Measurements from ENCODE around the gene NDUFAB1.

NDUFAB1 gene

DNA sequence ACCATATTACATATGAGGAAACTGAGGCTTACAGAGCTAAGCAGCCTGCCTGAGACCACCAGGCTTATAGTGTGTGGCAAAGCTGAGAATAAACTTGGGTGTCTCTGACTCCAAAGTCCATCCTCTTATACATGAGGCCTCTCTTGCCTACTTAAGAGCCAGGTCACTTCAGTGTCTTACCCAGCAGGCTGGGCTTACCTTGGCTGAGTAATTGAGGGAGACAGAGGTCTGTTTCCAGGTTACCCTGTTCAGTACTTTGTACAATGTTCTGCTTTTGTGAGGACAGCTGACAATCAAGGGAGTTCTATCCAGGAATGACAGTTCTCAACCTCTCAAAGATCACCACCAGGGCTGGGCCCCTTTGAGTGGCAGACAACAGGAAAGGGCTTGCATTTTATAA lies 14.4 kb downstream of the NDUFAB1 start:
- CTCF ChIA-PET: interaction anchor here (1.1 to 1.5 kb wide), 2 partner anchors 10 to 15 kb away, joined by 3 to 8 read pairs; partner anchors contain the start of gene NDUFAB1
- H3K36me3 ChIP-seq (ENCODE audit: control insufficient read depth in 2 of 2, insufficient read depth in 1 of 2, low read length in 2 of 2): peaks cover 23 to 74% of the 10 kb centered on the region in 2 experiments; a peak in 2 of 3 replicates
- TF ChIP-seq, protein P1, sequence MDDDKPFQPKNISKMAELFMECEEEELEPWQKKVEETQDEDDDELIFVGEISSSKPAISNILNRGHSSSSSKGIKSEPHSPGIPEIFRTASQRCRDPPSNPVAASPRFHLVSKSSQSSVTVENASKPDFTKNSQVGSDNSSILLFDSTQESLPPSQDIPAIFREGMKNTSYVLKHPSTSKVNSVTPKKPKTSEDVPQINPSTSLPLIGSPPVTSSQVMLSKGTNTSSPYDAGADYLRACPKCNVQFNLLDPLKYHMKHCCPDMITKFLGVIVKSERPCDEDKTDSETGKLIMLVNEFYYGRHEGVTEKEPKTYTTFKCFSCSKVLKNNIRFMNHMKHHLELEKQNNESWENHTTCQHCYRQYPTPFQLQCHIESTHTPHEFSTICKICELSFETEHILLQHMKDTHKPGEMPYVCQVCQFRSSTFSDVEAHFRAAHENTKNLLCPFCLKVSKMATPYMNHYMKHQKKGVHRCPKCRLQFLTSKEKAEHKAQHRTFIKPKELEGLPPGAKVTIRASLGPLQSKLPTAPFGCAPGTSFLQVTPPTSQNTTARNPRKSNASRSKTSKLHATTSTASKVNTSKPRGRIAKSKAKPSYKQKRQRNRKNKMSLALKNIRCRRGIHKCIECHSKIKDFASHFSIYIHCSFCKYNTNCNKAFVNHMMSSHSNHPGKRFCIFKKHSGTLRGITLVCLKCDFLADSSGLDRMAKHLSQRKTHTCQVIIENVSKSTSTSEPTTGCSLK (tag by site-specific recombination; IDR thresholded peaks at IDR 0.05): no peak
- TF ChIP-seq ZNF2 (tag by site-specific recombination; IDR thresholded peaks at IDR 0.05): no peak
- TF ChIP-seq ZNF416 (tag by site-specific recombination; IDR thresholded peaks at IDR 0.05): no peak
- TF ChIP-seq, protein P2, sequence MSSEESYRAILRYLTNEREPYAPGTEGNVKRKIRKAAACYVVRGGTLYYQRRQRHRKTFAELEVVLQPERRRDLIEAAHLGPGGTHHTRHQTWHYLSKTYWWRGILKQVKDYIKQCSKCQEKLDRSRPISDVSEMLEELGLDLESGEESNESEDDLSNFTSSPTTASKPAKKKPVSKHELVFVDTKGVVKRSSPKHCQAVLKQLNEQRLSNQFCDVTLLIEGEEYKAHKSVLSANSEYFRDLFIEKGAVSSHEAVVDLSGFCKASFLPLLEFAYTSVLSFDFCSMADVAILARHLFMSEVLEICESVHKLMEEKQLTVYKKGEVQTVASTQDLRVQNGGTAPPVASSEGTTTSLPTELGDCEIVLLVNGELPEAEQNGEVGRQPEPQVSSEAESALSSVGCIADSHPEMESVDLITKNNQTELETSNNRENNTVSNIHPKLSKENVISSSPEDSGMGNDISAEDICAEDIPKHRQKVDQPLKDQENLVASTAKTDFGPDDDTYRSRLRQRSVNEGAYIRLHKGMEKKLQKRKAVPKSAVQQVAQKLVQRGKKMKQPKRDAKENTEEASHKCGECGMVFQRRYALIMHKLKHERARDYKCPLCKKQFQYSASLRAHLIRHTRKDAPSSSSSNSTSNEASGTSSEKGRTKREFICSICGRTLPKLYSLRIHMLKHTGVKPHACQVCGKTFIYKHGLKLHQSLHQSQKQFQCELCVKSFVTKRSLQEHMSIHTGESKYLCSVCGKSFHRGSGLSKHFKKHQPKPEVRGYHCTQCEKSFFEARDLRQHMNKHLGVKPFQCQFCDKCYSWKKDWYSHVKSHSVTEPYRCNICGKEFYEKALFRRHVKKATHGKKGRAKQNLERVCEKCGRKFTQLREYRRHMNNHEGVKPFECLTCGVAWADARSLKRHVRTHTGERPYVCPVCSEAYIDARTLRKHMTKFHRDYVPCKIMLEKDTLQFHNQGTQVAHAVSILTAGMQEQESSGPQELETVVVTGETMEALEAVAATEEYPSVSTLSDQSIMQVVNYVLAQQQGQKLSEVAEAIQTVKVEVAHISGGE (tag by site-specific recombination; conservative IDR thresholded peaks at IDR 0.05; ENCODE audit: low read depth): no peak
- no peaks in the 10 kb centered on the region for H3K9me3 ChIP-seq (ENCODE audit: control insufficient read depth, insufficient read depth, low read depth, low read length)
- no peaks in the 10 kb centered on the region for H3K4me1 ChIP-seq (ENCODE audit: control insufficient read depth, insufficient read depth, low read length)
- POLR2A ChIA-PET: interaction anchor here (0.6 to 1.5 kb wide), 2 partner anchors 15 to 294 kb away, joined by 3 to 5 read pairs; no protein-coding TSS in a partner anchor
- no peak overlapping the region for H3K27ac ChIP-seq (ENCODE audit: extremely low read depth, low read depth, low read length)
- no peak overlapping the region for H3K4me3 ChIP-seq (ENCODE audit: low read depth, low read length)

DNA sequence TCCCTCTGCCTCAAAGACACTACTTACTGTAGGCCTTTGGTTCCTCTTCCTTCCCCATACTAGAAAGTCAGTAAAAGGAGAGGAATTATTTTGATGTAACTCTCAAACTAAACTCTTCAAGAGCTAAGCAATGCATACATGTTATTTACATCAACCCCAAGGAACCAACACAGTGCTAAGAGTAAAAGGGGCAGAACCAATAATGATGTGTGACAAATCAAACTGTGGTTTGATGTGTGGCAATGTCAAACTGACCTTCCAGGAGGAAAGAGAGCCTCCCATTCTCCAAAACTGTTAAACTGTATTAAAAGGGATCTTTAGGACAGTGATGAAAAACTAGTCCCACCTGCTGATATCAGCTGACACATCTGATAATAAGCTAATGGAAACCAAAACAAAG lies 15.7 kb downstream of the NDUFAB1 start:
- CTCF ChIA-PET: interaction anchor here (1.0 kb wide), 1 partner anchor 16 kb away, joined by 3 read pairs; no protein-coding TSS in a partner anchor
- no peak for TF ChIP-seq ZFHX2 (tag by site-specific recombination; conservative IDR thresholded peaks at IDR 0.05)
- TF ChIP-seq, protein P2 (tag by site-specific recombination; conservative IDR thresholded peaks at IDR 0.05; ENCODE audit: low read depth): peak; percentile 48; the same call in 1 of the 2 replicates
- no peak for TF ChIP-seq ZNF549 (tag by site-specific recombination; IDR thresholded peaks at IDR 0.05)
- no peak for TF ChIP-seq IKZF3 (tag by site-specific recombination; IDR thresholded peaks at IDR 0.05)

DNA sequence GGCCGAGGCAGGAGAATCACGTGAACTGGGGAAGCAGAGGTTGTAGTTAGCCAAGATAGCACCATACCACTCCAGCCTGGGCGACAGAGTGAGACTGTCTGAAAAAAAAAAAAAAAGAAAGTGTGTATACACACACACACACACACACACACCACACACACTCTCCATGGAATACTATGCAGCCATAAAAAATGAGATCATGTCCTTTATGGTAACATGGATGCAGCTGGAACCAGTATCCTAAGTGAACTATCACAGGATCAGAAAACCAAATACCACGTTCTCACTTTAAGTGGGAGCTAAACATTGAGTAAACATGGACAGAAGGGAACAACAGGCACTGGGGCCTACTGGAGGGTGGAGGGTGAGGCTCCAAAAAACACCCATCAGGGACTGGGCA lies 16.7 kb downstream of the NDUFAB1 start:
- no peak overlapping the region for H3K4me3 ChIP-seq (ENCODE audit: low read depth, low read length)
- H3K4me1 ChIP-seq (ENCODE audit: control insufficient read depth, insufficient read depth, low read length): no peaks in the 10 kb centered on the region
- H3K36me3 ChIP-seq (ENCODE audit: control insufficient read depth in 2 of 2, insufficient read depth in 1 of 2, low read length in 2 of 2): peaks cover 6 to 71% of the 10 kb centered on the region in 2 experiments; a peak in 2 of 3 replicates
- CTCF ChIA-PET: no interaction called here
- no peak overlapping the region for H3K27ac ChIP-seq (ENCODE audit: extremely low read depth, low read depth, low read length)
- POLR2A ChIA-PET: interaction anchor here (0.7 to 1.9 kb wide), 2 partner anchors 22 to 613 kb away, joined by 4 read pairs; partner anchors contain the start of genes EARS2 and UBFD1
- H3K9me3 ChIP-seq (ENCODE audit: control insufficient read depth, insufficient read depth, low read depth, low read length): no peaks in the 10 kb centered on the region
- TF ChIP-seq ZNF510 (tag by site-specific recombination; IDR thresholded peaks at IDR 0.05; ENCODE audit: insufficient replicate concordance) (no peak), ZNF404 (tag by site-specific recombination; IDR thresholded peaks at IDR 0.05) (no peak), OSR2 (tag by site-specific recombination; IDR thresholded peaks at IDR 0.05) (no peak), ZNF146 (tag by site-specific recombination; IDR thresholded peaks at IDR 0.05) (peak; percentile 100), ZNF521 (tag by site-specific recombination; IDR thresholded peaks at IDR 0.05) (no peak), KLF1 (tag by site-specific recombination; IDR thresholded peaks at IDR 0.05) (no peak), ZNF132 (tag by site-specific recombination; IDR thresholded peaks at IDR 0.05; ENCODE audit: borderline replicate concordance) (no peak), ZNF221 (tag by site-specific recombination; IDR thresholded peaks at IDR 0.05; ENCODE audit: borderline replicate concordance) (no peak), ZIC2 (tag by site-specific recombination; IDR thresholded peaks at IDR 0.05) (no peak), ZNF155 (tag by site-specific recombination; IDR thresholded peaks at IDR 0.05) (no peak)
- TF ChIP-seq, protein P3, sequence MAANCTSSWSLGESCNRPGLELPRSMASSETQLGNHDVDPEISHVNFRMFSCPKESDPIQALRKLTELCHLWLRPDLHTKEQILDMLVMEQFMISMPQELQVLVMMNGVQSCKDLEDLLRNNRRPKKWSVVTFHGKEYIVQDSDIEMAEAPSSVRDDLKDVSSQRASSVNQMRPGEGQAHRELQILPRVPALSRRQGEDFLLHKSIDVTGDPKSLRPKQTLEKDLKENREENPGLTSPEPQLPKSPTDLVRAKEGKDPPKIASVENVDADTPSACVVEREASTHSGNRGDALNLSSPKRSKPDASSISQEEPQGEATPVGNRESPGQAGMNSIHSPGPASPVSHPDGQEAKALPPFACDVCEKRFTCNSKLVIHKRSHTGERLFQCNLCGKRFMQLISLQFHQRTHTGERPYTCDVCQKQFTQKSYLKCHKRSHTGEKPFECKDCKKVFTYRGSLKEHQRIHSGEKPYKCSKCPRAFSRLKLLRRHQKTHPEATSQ (tag by site-specific recombination; IDR thresholded peaks at IDR 0.05): no peak

More for the DNA sequence above, 15.7 kb downstream of the NDUFAB1 start:
- POLR2A ChIA-PET: interaction anchor here (0.7 to 1.0 kb wide), 2 partner anchors 34 to 69 kb away, joined by 4 read pairs; no protein-coding TSS in a partner anchor
- Histone ChIP-seq H3K9me3 (ENCODE audit: control insufficient read depth, insufficient read depth, low read depth, low read length) (no peaks in the 10 kb centered on the region), H3K36me3 (ENCODE audit: control insufficient read depth in 2 of 2, insufficient read depth in 1 of 2, low read length in 2 of 2) (peaks cover 13 to 71% of the 10 kb centered on the region in 2 experiments; a peak in 2 of 3 replicates), H3K27ac (ENCODE audit: extremely low read depth, low read depth, low read length) (no peak overlapping the region), H3K4me3 (ENCODE audit: low read depth, low read length) (no peak overlapping the region), H3K4me1 (ENCODE audit: control insufficient read depth, insufficient read depth, low read length) (no peaks in the 10 kb centered on the region)

Measured in HEK293 (cell line).